GM18520 (cell line): Measurements from ENCODE around the gene RNF182.
"Not testable (repeated sequence)": the region's sequence is repeated elsewhere in the genome, so short reads cannot be mapped to it uniquely, and the experiment has no call there.

Experiments used
- ATAC-seq: cut with Tn5 transposase; IDR thresholded peaks from one replicate; pipeline ENCODE4 v1.9.1; 2021; ENCODE audit not compliant: unreplicated experiment

RNF182 gene, protein sequence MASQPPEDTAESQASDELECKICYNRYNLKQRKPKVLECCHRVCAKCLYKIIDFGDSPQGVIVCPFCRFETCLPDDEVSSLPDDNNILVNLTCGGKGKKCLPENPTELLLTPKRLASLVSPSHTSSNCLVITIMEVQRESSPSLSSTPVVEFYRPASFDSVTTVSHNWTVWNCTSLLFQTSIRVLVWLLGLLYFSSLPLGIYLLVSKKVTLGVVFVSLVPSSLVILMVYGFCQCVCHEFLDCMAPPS

GRCh38 chr6:13924949-13925881 lies at the start of gene RNF182:
RNF182 (plus strand) TSS chr6:13924952; CDS start chr6:13977120, 52,168 bp downstream.
- ATAC-seq = no peak

DNA sequence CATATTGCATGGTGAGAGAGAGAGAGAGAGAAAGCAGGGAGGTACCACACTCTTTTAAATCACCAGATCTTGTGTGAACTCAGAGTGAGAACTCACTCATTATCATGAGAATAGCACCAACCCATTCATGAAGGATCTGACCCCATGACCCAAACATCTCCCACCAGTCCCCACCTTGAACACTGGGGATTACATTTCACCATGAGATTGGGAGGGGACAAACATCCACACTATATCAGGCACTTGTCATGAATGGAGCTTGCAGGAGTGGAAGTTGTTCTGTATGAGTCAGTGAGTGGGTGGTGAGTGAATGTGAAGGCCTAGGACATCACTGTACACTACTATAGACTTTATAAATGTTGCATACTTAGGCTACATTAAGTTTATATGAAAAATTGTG lies 47.7 kb upstream of the RNF182 start:
- no peak for ATAC-seq

- ATAC-seq = not testable (repeated sequence)
Observed at GRCh38 chr6:13880061-13880663, 44.6 kb upstream of the RNF182 start.

DNA sequence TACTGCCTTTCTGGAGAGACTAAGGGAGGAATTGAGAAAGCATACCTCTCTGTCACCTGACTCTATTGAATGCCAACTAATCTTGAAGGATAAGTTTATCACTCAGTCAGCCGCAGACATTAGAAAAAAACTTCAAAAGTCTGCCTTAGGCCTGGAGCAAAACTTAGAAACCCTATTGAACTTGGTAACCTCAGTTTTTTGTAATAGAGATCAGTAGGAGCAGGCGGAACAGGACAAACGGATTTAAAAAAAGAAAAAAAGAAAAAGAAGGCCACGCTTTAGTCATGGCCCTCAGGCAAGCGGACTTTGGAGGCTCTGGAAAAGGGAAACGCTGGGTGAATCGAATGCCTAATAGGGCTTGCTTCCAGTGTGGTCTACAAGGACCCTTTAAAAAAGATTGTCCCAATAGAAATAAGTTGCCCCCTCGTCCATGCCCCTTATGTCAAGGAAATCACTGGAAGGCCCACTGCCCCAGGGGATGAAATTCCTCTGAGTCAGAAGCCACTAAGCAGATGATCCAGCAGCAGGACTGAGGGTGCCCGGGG lies 43.1 kb upstream of the RNF182 start:
- ATAC-seq = no peak

DNA sequence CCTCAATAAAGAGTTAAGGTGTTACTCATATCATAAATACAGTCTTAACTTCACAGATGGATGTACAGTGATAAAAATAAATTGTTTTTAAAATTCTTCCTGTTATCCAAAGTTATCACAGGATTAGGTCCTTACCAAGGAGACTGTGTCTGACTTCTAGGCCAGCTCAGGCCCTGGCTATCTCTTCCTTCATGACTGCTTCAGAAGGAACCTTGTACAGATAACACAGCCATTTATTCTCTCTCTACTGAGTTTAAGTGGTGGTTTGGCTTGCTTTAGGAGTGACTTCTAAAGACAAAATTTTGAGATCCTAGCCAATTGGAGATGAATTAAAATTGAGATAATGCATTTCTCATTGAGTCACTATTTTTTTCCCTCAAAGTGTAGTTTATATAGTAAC lies 40.8 kb upstream of the RNF182 start:
- ATAC-seq = no peak

DNA sequence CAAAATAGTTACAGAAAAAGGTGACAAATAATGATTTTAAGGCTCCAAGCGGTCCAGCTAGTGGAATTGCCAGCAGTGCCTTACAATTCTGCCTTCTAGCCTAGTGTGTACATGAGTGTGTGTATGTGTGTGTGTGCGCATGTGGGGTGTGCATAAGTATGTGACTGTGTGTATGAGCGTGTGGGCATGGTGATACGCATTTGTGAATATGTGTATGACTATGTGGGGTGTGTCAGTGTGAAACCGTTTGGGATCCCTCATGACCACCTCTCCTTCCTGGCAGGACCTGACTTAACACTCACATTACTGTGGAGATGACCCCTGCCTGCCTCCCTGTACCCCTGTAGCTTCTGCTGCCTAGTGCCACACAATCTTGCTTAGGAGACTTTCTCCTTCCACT lies 40.4 kb upstream of the RNF182 start:
- no peak for ATAC-seq

- ATAC-seq = no peak
Observed at GRCh38 chr6:13885601-13886000, 39.2 kb upstream of the RNF182 start.

- ATAC-seq = no peak
Observed at GRCh38 chr6:13886949-13887348, 37.8 kb upstream of the RNF182 start.

DNA sequence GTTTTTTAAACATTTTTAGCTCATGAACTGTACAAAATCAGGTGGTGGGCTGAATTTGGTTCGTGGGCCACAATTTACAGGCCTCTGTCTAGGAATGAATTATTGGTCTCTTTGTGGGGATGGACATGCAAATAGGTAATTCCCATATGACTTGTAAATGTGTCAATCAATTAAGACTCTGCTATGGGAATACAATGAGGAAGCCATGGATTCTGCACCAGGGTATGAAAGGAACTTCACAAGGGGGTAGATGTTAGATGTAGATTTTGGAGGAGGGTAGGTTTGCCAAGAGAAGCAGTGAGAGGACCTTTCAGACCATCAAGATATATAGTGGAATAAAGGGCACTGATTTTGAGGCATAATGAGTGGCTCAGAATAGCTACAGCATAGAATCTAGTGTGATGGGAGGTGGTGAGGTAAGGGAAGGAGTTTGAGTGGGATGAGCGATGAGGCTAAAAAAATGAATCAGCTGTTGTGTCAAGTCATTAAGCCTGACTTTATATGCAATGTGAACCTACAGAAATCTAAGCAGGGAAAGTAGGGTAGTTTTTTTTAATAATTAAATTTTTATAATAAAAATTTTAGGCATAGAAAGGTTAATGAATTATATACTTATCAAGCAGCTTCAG lies 32.6 kb upstream of the RNF182 start:
- ATAC-seq = no peak

DNA sequence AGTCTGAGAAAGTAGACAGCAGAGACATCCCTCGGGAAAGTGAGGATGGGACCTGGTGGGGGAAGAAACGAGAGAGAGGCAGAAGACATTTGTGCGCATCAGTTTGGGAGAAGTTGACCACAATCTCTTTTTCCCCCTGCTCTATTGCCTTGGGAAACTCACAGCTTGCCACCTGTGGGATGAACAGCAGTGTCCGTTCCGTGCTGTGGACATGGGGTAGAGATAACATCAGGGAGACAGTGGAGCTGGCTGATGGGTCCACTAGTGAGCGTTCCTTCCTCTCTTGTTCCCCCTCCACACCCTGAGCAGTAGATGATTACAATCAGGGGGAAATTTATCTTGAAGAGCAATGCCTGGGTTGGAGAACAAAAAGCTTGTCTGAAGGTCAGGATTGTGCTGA lies 21.8 kb upstream of the RNF182 start:
- no peak for ATAC-seq

GRCh38 chr6:13903364-13903763 lies 21.4 kb upstream of the RNF182 start:
- no peak for ATAC-seq

- ATAC-seq = no peak
Observed at GRCh38 chr6:13907001-13907350, 17.8 kb upstream of the RNF182 start.

- no peak for ATAC-seq
Observed at GRCh38 chr6:13907614-13908215, 17.0 kb upstream of the RNF182 start.

DNA sequence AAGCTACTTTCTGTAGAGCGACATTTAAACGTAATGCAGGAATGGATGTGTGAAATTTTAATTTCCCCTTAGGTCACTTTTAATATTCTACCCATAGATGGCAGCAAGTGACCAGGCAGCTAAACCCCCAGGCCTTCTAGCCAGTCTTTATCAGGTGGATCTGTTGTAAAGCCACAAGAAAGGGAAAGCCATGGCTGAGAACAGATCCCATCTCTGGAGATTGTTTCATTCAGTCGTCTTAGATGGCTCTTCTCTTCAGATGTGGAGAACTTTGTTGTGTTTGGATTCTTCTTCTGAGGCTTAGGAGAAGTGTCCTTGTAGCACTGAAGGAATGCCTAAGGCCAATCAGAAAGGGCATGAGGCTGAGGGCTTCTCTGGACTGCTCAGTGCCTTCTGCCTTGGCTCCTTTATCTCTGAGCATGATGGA lies 15.8 kb upstream of the RNF182 start:
- peak; percentile 39 for ATAC-seq

GRCh38 chr6:13910443-13910842 lies 14.3 kb upstream of the RNF182 start:
- ATAC-seq = no peak

DNA sequence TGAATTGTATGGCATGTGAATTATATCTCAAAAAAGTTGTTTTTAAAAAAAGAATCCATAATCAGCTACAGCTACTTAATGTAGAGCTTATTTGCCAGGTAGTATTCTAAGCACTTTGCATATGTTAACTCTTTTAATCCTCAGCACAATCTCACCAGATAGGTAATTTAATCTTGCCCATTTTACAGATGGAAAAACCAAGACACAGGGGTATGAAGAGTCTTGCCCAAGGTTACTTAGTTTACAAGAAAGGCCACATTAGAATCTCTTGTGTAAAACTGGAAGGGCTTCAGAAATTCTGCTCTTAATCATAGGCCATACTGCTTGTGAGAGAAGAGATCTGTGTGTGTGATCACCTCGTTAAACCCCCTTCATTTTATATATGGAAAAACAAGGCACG lies 13.4 kb upstream of the RNF182 start:
- no peak for ATAC-seq

- no peak for ATAC-seq
Observed at GRCh38 chr6:13913226-13914001, 11.3 kb upstream of the RNF182 start.

- no peak for ATAC-seq
Observed at GRCh38 chr6:13914351-13914750, 10.4 kb upstream of the RNF182 start.

- ATAC-seq = no peak
Observed at GRCh38 chr6:13915561-13916229, 9.1 kb upstream of the RNF182 start.
